K562 (cell line): ENCODE results near the gene GALK2. TPM values are rescaled to one million over a fixed set of nuclear protein-coding genes. Genes with fewer than 3 reads are reported as not detected.

Experiments
- ATF1 ChIP-seq, 2 experiments: fragments of 450-650 bp in 1 of 2; IDR thresholded peaks; 2 replicates each; pipeline ENCODE4 v1.6.1; 2016; ENCODE audit warnings: missing compliant biosample characterization in 1 of 2, missing genetic modification characterization in 1 of 2
- BDP1 ChIP-seq: IDR thresholded peaks from 3 replicates; pipeline ENCODE4 v1.6.1; 2011; ENCODE audit not compliant: insufficient read length, insufficient read depth
- CHD2 ChIP-seq: IDR thresholded peaks from 2 replicates; pipeline ENCODE4 v1.6.1; 2011; ENCODE audit warnings: low read depth, low read length
- EP300 ChIP-seq: IDR thresholded peaks from 2 replicates; pipeline ENCODE4 v1.6.1; 2012; ENCODE audit warnings: low read length, improper control_type of control experiment
- EP400 ChIP-seq: fragments of 450-650 bp; IDR thresholded peaks from 2 replicates; pipeline ENCODE4 v1.6.1; 2017; ENCODE audit warnings: antibody characterized with exemption, mild to moderate bottlenecking, moderate library complexity
- GABPA ChIP-seq: fragments of 200-800 bp; sonication (Bioruptor generic); conservative IDR thresholded peaks from 2 replicates; pipeline ENCODE4 v1.6.1; 2016; ENCODE audit warnings: low read depth, missing genetic modification characterization, missing compliant biosample characterization
- HMGN3 ChIP-seq: IDR thresholded peaks from 2 replicates; pipeline ENCODE4 v1.6.1; 2011; ENCODE audit warnings: borderline replicate concordance, low read depth, mild to moderate bottlenecking, mixed read lengths, low read length; ENCODE audit not compliant: insufficient read length; ENCODE audit errors: extremely low read depth
- LEF1 ChIP-seq: fragments of 450-650 bp; IDR thresholded peaks from 2 replicates; pipeline ENCODE4 v1.6.1; 2016; ENCODE audit warnings: mild to moderate bottlenecking
- MYBL2 ChIP-seq, 2 experiments: fragments of 450-650 bp in 1 of 2; sonication (generic) in 1 of 2; formaldehyde crosslinking in 1 of 2; IDR thresholded peaks; 2 replicates each; pipeline versions ENCODE4 v1.6.1 to v1.8.1; 2017 to 2022; ENCODE audit warnings: borderline replicate concordance in 1 of 2, inconsistent platforms in 1 of 2, low read depth in 1 of 2, mild to moderate bottlenecking in 1 of 2, missing genetic modification reagents in 1 of 2, moderate library complexity in 1 of 2
- NBN ChIP-seq: fragments of 450-650 bp; IDR thresholded peaks from 2 replicates; pipeline ENCODE4 v1.6.1; 2016; ENCODE audit warnings: low read depth, mild to moderate bottlenecking
- NCOA2 ChIP-seq, 2 experiments: fragments of 450-650 bp; IDR thresholded peaks; 2 replicates each; pipeline ENCODE4 v1.6.1; 2018; ENCODE audit warnings: mild to moderate bottlenecking in 2 of 2, moderate library complexity in 1 of 2; ENCODE audit not compliant: partially characterized antibody in 2 of 2
- NR2C2 ChIP-seq, 2 experiments: fragments of 200-800 bp in 1 of 2; sonication (Bioruptor generic) in 1 of 2; sonication (generic) in 1 of 2; formaldehyde crosslinking in 1 of 2; IDR thresholded peaks; 2 replicates each; pipeline versions ENCODE4 v1.6.1 to v1.8.0; 2016 to 2022; ENCODE audit warnings: mild to moderate bottlenecking in 1 of 2, missing compliant biosample characterization in 1 of 2, missing genetic modification characterization in 1 of 2, missing genetic modification reagents in 1 of 2
- PTTG1 ChIP-seq: fragments of 450-650 bp; IDR thresholded peaks from 2 replicates; pipeline ENCODE4 v1.6.1; 2016; ENCODE audit warnings: low read depth, mild to moderate bottlenecking, missing genetic modification characterization, missing compliant biosample characterization
- SP1 ChIP-seq: sonication (generic); formaldehyde crosslinking; IDR thresholded peaks from 2 replicates; pipeline ENCODE4 v1.8.1; 2022; ENCODE audit warnings: mild to moderate bottlenecking, missing genetic modification reagents
- SRF ChIP-seq, 2 experiments: fragments of 250-450, 450-650 bp in 1 of 2; sonication (Bioruptor Pico) in 1 of 2; sonication (generic) in 1 of 2; formaldehyde crosslinking; IDR thresholded peaks; 2 replicates each; pipeline versions ENCODE4 v1.5.0 to v1.5.1; 2020 to 2022; ENCODE audit warnings: mild to moderate bottlenecking in 1 of 2, missing genetic modification reagents in 1 of 2
- U2AF2 ChIP-seq: fragments of 200-400 bp; formaldehyde crosslinking; optimal IDR thresholded peaks from 2 replicates; pipeline ENCODE3; 2017; ENCODE audit warnings: low read depth, mild to moderate bottlenecking, low read length
- XRCC4 ChIP-seq: IDR thresholded peaks from one replicate; pipeline ENCODE4 v1.6.1; 2011; ENCODE audit not compliant: insufficient read depth, insufficient read length; ENCODE audit errors: extremely low read depth
- ZEB2 ChIP-seq: fragments of 450-650 bp; IDR thresholded peaks from 2 replicates; pipeline ENCODE4 v1.6.1; 2016
- polyA plus RNA-seq, 8 experiments: library from polyadenylated mRNA; depleted of rRNA in 4 of 8; stranded (reverse) in 5 of 8; unstranded in 3 of 8; fragments of >200 nt; fragmentation: Nextera tagmentation in 2 of 8; fragmentation: Illumina TruSeq in 1 of 8; extraction: Ambion mirVana in 2 of 8; extraction: Trizol in 1 of 8; gene quantifications; 2 replicates each; pipeline versions ENCODE4 v1.2.1 to v1.2.3, GENCODE V29; 2011 to 2014; ENCODE audit warnings: inconsistent platforms in 1 of 8, missing spikeins in 1 of 8
- total RNA-seq, 7 experiments: library from RNA; depleted of rRNA in 6 of 7; stranded (reverse); fragments of >200 nt in 6 of 7; fragmentation: Illumina TruSeq in 2 of 7; extraction: Trizol in 2 of 7; gene quantifications; 2 replicates each; pipeline versions ENCODE4 v1.2.1 to v1.2.3, GENCODE V29; 2011 to 2021; ENCODE audit warnings: low replicate concordance in 1 of 7
- TF ChIP-seq, protein P1 (sequence below): fragments of 200-800 bp; sonication (Bioruptor generic); IDR thresholded peaks from 2 replicates; pipeline ENCODE4 v1.6.1; 2017; ENCODE audit warnings: missing genetic modification characterization, missing compliant biosample characterization
- TF ChIP-seq, protein P2 (sequence below): fragments of 450-650 bp; IDR thresholded peaks from 2 replicates; pipeline ENCODE4 v1.6.1; 2017; ENCODE audit warnings: mild to moderate bottlenecking, moderate library complexity
- TF ChIP-seq, protein P3 (sequence below): fragments of 450-650 bp; IDR thresholded peaks from 2 replicates; pipeline ENCODE4 v1.6.1; 2018; ENCODE audit not compliant: partially characterized antibody

GALK2 gene
- total and polyA plus RNA-seq, 9 of the 15 experiments (the other 6 are each of a cell fraction or from before 2014, with no cell fraction given) = 32.8 to 82.0 (median 54.4) TPM

DNA sequence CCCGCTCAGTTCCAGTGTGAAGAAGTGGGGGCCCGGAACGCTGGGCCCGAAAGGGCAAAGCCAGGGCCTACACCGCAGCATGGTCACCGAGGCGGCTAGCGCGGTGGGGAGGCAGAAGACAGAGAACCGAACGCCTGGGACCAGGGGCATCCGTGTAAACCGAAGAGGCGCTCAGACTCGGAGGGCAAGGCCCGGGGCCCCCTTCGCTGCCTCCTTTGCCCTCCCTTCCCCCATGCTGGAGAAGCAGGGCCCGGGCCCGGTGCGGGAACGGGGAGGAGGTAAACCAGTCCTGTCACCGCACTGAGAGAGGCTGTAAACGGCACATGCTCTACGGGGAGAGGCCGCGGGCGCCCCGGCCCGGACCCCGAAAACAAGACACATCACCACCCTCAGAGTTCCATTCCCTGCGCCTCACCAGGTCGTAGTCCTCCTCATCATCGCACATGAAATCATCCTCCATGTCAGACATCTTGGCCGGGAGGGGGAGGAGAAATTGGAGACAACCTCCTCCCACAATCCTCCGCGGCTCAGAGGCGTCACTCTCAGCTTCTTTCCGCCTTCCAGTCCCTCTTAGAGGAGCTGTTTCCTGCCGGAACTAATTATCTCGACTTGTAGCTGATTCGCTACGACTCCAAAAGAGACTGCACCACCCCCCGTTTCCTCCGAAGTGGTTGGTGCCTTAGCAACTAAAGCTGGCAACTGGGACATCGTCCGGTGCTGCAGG lies 14.8 kb upstream of the GALK2 start, which contains the start of gene COPS2 (continued):
- TF ChIP-seq NCOA2 (IDR thresholded peaks at IDR 0.05; ENCODE audit: partially characterized antibody in 2 of 2) (no peak), U2AF2 (no peak), MYBL2 (IDR thresholded peaks at IDR 0.05; ENCODE audit: low read depth) (no peak), MYBL2 (CRISPR knock-in tag; IDR thresholded peaks at IDR 0.05; ENCODE audit: borderline replicate concordance) (no peak), EP300 (peak; percentile 68), ATF1 (CRISPR knock-in tag; IDR thresholded peaks at IDR 0.05) (no peak), ATF1 (tag; IDR thresholded peaks at IDR 0.05) (peak; percentile 86), CHD2 (peak; percentile 33; the same call in 1 of the 2 replicates), NR2C2 (CRISPR knock-in tag; IDR thresholded peaks at IDR 0.05) (no peak; the same call in none of the 2 replicates), NR2C2 (tag; IDR thresholded peaks at IDR 0.05) (peak; percentile 76), GABPA (peak; percentile 99), BDP1 (no peak), EP400 (peak; percentile 88), PTTG1 (tag) (no peak), XRCC4 (no peak), HMGN3 (no peak), SP1 (CRISPR knock-in tag) (peak; percentile 94), ZEB2 (peak; percentile 98), LEF1 (no peak), NBN (peak; percentile 80; the same call in 1 of the 2 replicates), SRF (CRISPR knock-in tag; IDR thresholded peaks at IDR 0.05) (peak in 1 of 2 experiments; percentile 53; a peak in 1 of 4 replicates)
- TF ChIP-seq, protein P1, sequence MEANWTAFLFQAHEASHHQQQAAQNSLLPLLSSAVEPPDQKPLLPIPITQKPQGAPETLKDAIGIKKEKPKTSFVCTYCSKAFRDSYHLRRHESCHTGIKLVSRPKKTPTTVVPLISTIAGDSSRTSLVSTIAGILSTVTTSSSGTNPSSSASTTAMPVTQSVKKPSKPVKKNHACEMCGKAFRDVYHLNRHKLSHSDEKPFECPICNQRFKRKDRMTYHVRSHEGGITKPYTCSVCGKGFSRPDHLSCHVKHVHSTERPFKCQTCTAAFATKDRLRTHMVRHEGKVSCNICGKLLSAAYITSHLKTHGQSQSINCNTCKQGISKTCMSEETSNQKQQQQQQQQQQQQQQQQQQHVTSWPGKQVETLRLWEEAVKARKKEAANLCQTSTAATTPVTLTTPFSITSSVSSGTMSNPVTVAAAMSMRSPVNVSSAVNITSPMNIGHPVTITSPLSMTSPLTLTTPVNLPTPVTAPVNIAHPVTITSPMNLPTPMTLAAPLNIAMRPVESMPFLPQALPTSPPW = peak; percentile 83
- TF ChIP-seq, protein P2, sequence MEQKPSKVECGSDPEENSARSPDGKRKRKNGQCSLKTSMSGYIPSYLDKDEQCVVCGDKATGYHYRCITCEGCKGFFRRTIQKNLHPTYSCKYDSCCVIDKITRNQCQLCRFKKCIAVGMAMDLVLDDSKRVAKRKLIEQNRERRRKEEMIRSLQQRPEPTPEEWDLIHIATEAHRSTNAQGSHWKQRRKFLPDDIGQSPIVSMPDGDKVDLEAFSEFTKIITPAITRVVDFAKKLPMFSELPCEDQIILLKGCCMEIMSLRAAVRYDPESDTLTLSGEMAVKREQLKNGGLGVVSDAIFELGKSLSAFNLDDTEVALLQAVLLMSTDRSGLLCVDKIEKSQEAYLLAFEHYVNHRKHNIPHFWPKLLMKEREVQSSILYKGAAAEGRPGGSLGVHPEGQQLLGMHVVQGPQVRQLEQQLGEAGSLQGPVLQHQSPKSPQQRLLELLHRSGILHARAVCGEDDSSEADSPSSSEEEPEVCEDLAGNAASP = no peak
- TF ChIP-seq, protein P3, sequence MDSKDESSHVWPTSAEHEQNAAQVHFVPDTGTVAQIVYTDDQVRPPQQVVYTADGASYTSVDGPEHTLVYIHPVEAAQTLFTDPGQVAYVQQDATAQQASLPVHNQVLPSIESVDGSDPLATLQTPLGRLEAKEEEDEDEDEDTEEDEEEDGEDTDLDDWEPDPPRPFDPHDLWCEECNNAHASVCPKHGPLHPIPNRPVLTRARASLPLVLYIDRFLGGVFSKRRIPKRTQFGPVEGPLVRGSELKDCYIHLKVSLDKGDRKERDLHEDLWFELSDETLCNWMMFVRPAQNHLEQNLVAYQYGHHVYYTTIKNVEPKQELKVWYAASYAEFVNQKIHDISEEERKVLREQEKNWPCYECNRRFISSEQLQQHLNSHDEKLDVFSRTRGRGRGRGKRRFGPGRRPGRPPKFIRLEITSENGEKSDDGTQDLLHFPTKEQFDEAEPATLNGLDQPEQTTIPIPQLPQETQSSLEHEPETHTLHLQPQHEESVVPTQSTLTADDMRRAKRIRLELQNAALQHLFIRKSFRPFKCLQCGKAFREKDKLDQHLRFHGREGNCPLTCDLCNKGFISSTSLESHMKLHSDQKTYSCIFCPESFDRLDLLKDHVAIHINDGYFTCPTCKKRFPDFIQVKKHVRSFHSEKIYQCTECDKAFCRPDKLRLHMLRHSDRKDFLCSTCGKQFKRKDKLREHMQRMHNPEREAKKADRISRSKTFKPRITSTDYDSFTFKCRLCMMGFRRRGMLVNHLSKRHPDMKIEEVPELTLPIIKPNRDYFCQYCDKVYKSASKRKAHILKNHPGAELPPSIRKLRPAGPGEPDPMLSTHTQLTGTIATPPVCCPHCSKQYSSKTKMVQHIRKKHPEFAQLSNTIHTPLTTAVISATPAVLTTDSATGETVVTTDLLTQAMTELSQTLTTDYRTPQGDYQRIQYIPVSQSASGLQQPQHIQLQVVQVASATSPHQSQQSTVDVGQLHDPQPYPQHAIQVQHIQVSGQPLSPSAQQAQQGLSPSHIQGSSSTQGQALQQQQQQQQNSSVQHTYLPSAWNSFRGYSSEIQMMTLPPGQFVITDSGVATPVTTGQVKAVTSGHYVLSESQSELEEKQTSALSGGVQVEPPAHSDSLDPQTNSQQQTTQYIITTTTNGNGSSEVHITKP = peak; percentile 94
